K562 (cell line): ENCODE measurements around the gene DNAH17. TPM values are rescaled to one million over a fixed set of nuclear protein-coding genes. Genes with fewer than 3 reads are reported as not detected.

Source experiments
- ATAC-seq: fragments of 200-7000 bp; cut with Tn5 transposase; 3 replicates; pipeline ENCODE4 v1.9.1; 2020; ENCODE audit warnings: moderate library complexity
- BruUV-seq: library from RNA; stranded (reverse); fragments of 400-500 nt; replicated peaks from 2 replicates; lab custom pipeline; 2021; lab: Mats Ljungman, UMichigan
- CTCF ChIA-PET: fragments of 300-600 bp; formaldehyde crosslinking; extraction: SDS; loops from one replicate; lab custom pipeline; 2021; ENCODE audit warnings: low intra/inter-chr PET ratio; lab: Yijun Ruan, JAX
- POLR2A ChIA-PET: fragments of 300-600, 350-650 bp; sonication (Branson Sonifier 250); formaldehyde crosslinking; extraction: SDS; loops from one replicate; lab custom pipeline; 2021; ENCODE audit warnings: antibody characterized with exemption, inconsistent platforms; lab: Yijun Ruan, JAX
- DNase-seq, 4 experiments: peaks; one replicate each; pipeline versions ENCODE4 v3.0.0 to v3.0.0-alpha.2; 2011 to 2018; ENCODE audit warnings: low spot score in 3 of 4, mixed read lengths in 3 of 4; ENCODE audit errors: extremely low read depth in 1 of 4
- FAIRE-seq: peaks from 2 replicates; lab custom pipeline; 2011; peaks lifted over from hg19 to GRCh38; lab: Jason Lieb, UNC
- H2AFZ ChIP-seq: 2 replicates; pipeline ENCODE4 v1.6.0; 2011; ENCODE audit warnings: low read depth, low read length, control low read depth, inconsistent platforms
- H3K27ac ChIP-seq: fragments of 200-600 bp; 3 replicates; pipeline ENCODE4 v1.8.0; 2011; ENCODE audit warnings: low read depth, mild to moderate bottlenecking, control low read depth, inconsistent platforms, low read length, moderate library complexity, mixed read lengths; ENCODE audit errors: extremely low read depth
- H3K27me3 ChIP-seq, 2 experiments: fragments of 300-600 bp in 1 of 2; 2 replicates in 1 of 2; 3 replicates in 1 of 2; pipeline versions ENCODE4 v1.6.0 to v1.8.0; 2011; ENCODE audit warnings: inconsistent platforms in 2 of 2, low read length in 2 of 2, mild to moderate bottlenecking in 1 of 2, mixed read lengths in 1 of 2, moderate library complexity in 1 of 2; ENCODE audit not compliant: control insufficient read depth in 2 of 2, insufficient read depth in 2 of 2
- H3K36me3 ChIP-seq: fragments of 300-600 bp; 3 replicates; pipeline ENCODE4 v1.8.0; 2011; ENCODE audit warnings: mild to moderate bottlenecking, low read length, inconsistent platforms; ENCODE audit not compliant: control insufficient read depth, insufficient read depth
- H3K4me1 ChIP-seq, 2 experiments: fragments of 200-600 bp in 1 of 2; replicated peaks in 1 of 2; 2 replicates in 1 of 2; 3 replicates in 1 of 2; pipeline versions ENCODE4 v1.5.1 to v1.8.0; 2011; ENCODE audit warnings: inconsistent platforms in 2 of 2, low read length in 2 of 2, mild to moderate bottlenecking in 1 of 2, mixed read lengths in 1 of 2, moderate library complexity in 1 of 2; ENCODE audit not compliant: control insufficient read depth in 2 of 2, insufficient read depth in 2 of 2
- H3K4me2 ChIP-seq: 2 replicates; pipeline ENCODE4 v1.6.1; 2011; ENCODE audit warnings: low read length, control low read depth, inconsistent platforms, mixed read lengths; ENCODE audit not compliant: insufficient read depth
- H3K4me3 ChIP-seq: fragments of 200-600 bp; sonication (generic), shearing (Covaris generic); 2 replicates; pipeline ENCODE4 v1.5.1; 2016; ENCODE audit warnings: control low read depth, inconsistent platforms
- H3K79me2 ChIP-seq: fragments of 200-600 bp; 3 replicates; pipeline ENCODE4 v1.8.0; 2011; ENCODE audit warnings: low read length, inconsistent platforms; ENCODE audit not compliant: control insufficient read depth, insufficient read depth
- H3K9ac ChIP-seq, 2 experiments: 2 replicates each; pipeline versions ENCODE4 v1.6.0 to v1.6.1; 2011; ENCODE audit warnings: low read depth in 2 of 2, low read length in 2 of 2, control low read depth in 1 of 2, inconsistent platforms in 1 of 2, mild to moderate bottlenecking in 1 of 2, mixed read lengths in 1 of 2; ENCODE audit not compliant: insufficient read depth in 1 of 2
- H3K9me1 ChIP-seq: one replicate; pipeline ENCODE4 v1.6.0; 2011; ENCODE audit warnings: inconsistent platforms, mild to moderate bottlenecking, low read length, moderate library complexity; ENCODE audit not compliant: control insufficient read depth, insufficient read depth
- H3K9me3 ChIP-seq: replicated peaks from 2 replicates; pipeline ENCODE4 v1.5.1; 2011; ENCODE audit warnings: low read depth, low read length, inconsistent platforms; ENCODE audit not compliant: control insufficient read depth, insufficient read depth
- H4K20me1 ChIP-seq: replicated peaks from 2 replicates; pipeline ENCODE4 v1.6.1; 2011; ENCODE audit warnings: low read length, inconsistent platforms, mixed read lengths; ENCODE audit not compliant: control insufficient read depth, insufficient read depth
- FOXM1 ChIP-seq, 2 experiments: fragments of 450-650 bp in 1 of 2; sonication (generic) in 1 of 2; formaldehyde crosslinking in 1 of 2; IDR thresholded peaks; 2 replicates each; pipeline versions ENCODE4 v1.6.1 to v1.9.0; 2017 to 2022; ENCODE audit warnings: low read depth in 2 of 2, mild to moderate bottlenecking in 2 of 2, missing genetic modification reagents in 1 of 2, moderate library complexity in 1 of 2
- ILK ChIP-seq: fragments of 450-650 bp; IDR thresholded peaks from 2 replicates; pipeline ENCODE4 v1.6.1; 2016; ENCODE audit warnings: missing genetic modification characterization, low read depth, mild to moderate bottlenecking, missing compliant biosample characterization, moderate library complexity, borderline replicate concordance
- PPARD ChIP-seq: fragments of 250-450 bp; sonication (Bioruptor Pico); IDR thresholded peaks from 2 replicates; pipeline ENCODE4 v1.8.0; 2022; ENCODE audit warnings: inconsistent platforms, mild to moderate bottlenecking, moderate library complexity
- STAT6 ChIP-seq: sonication (generic); formaldehyde crosslinking; IDR thresholded peaks from 2 replicates; pipeline ENCODE4 v1.8.1; 2023; ENCODE audit warnings: mild to moderate bottlenecking, missing genetic modification reagents
- U2AF1 ChIP-seq: fragments of 200-400 bp; formaldehyde crosslinking; optimal IDR thresholded peaks from 2 replicates; pipeline ENCODE3; 2017; ENCODE audit warnings: mild to moderate bottlenecking, low read depth, low read length, moderate library complexity
- WGBS: fragments of 100-300 bp; shearing (Covaris generic); methylation state at CpG from one replicate; pipeline ENCODE4 v1.1.6; 2016; ENCODE audit warnings: low coverage, mixed read lengths; ENCODE audit not compliant: insufficient coverage; ENCODE audit errors: missing lambda C conversion rate; 5-methylcytosine and 5-hydroxymethylcytosine counted together
- in situ Hi-C: fragments of 300-500 bp; cut with MboI; formaldehyde crosslinking; loops from 4 replicates; pipeline ENCODE4 v1.15.0; 2018; ENCODE audit warnings: inconsistent platforms, mixed read lengths
- intact Hi-C: fragments of 100-400 bp; cut with micrococcal nuclease; formaldehyde crosslinking; loops from 2 replicates; pipeline ENCODE4 v1.14.2; 2022
- polyA plus RNA-seq, 8 experiments: library from polyadenylated mRNA; depleted of rRNA in 4 of 8; stranded (reverse) in 5 of 8; unstranded in 3 of 8; fragments of >200 nt; fragmentation: Nextera tagmentation in 2 of 8; fragmentation: Illumina TruSeq in 1 of 8; extraction: Ambion mirVana in 2 of 8; extraction: Trizol in 1 of 8; gene quantifications; 2 replicates each; pipeline versions ENCODE4 v1.2.1 to v1.2.3, GENCODE V29; 2011 to 2014; ENCODE audit warnings: inconsistent platforms in 1 of 8, missing spikeins in 1 of 8
- total RNA-seq, 7 experiments: library from RNA; depleted of rRNA in 6 of 7; stranded (reverse); fragments of >200 nt in 6 of 7; fragmentation: Illumina TruSeq in 2 of 7; extraction: Trizol in 2 of 7; gene quantifications; 2 replicates each; pipeline versions ENCODE4 v1.2.1 to v1.2.3, GENCODE V29; 2011 to 2021; ENCODE audit warnings: low replicate concordance in 1 of 7
- TF ChIP-seq, protein P1 (sequence below): fragments of 450-650 bp; IDR thresholded peaks from 2 replicates; pipeline ENCODE4 v1.6.1; 2014; ENCODE audit warnings: low read depth, mild to moderate bottlenecking, moderate library complexity, borderline replicate concordance
- TF ChIP-seq, protein P2 (sequence below): fragments of 450-650 bp; IDR thresholded peaks from 2 replicates; pipeline ENCODE4 v1.6.1; 2017; ENCODE audit warnings: mild to moderate bottlenecking, moderate library complexity

Gene DNAH17
- total and polyA plus RNA-seq, 9 of the 15 experiments (the other 6 are each of a cell fraction or from before 2014, with no cell fraction given): under 0.01 to 0.06 (median 0.03) TPM; not detected in 5

- Histone ChIP-seq H3K36me3 (peaks cover 90% of the 10 kb centered on the region; the same call in 2 of the 3 replicates), H3K9ac (no peak overlapping the region), H3K9me3 (no peaks in the 10 kb centered on the region), H3K4me2 (no peak overlapping the region), H2AFZ (no peak overlapping the region), H3K4me3 (no peak overlapping the region), H3K4me1 (peaks cover 0 to 4% of the 10 kb centered on the region in 2 experiments; a peak in 1 of 5 replicates), H3K27ac (no peak overlapping the region), H3K79me2 (peaks cover 5% of the 10 kb centered on the region; the same call in 1 of the 3 replicates), H4K20me1 (no peaks in the 10 kb centered on the region), H3K27me3 (no peaks in the 10 kb centered on the region), H3K9me1 (no peaks in the 10 kb centered on the region)
- WGBS: 85% methylated on average over 3 of the region's 3 CpGs
- TF ChIP-seq PPARD (CRISPR knock-in tag): no peak
- no peak for TF ChIP-seq ILK
- TF ChIP-seq, protein P1, sequence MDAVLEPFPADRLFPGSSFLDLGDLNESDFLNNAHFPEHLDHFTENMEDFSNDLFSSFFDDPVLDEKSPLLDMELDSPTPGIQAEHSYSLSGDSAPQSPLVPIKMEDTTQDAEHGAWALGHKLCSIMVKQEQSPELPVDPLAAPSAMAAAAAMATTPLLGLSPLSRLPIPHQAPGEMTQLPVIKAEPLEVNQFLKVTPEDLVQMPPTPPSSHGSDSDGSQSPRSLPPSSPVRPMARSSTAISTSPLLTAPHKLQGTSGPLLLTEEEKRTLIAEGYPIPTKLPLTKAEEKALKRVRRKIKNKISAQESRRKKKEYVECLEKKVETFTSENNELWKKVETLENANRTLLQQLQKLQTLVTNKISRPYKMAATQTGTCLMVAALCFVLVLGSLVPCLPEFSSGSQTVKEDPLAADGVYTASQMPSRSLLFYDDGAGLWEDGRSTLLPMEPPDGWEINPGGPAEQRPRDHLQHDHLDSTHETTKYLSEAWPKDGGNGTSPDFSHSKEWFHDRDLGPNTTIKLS: no peak
- TF ChIP-seq STAT6 (CRISPR knock-in tag): no peak
- TF ChIP-seq FOXM1 (IDR thresholded peaks at IDR 0.05; ENCODE audit: low read depth): no peak
- TF ChIP-seq FOXM1 (CRISPR knock-in tag; IDR thresholded peaks at IDR 0.05; ENCODE audit: low read depth): no peak
- TF ChIP-seq, protein P2, sequence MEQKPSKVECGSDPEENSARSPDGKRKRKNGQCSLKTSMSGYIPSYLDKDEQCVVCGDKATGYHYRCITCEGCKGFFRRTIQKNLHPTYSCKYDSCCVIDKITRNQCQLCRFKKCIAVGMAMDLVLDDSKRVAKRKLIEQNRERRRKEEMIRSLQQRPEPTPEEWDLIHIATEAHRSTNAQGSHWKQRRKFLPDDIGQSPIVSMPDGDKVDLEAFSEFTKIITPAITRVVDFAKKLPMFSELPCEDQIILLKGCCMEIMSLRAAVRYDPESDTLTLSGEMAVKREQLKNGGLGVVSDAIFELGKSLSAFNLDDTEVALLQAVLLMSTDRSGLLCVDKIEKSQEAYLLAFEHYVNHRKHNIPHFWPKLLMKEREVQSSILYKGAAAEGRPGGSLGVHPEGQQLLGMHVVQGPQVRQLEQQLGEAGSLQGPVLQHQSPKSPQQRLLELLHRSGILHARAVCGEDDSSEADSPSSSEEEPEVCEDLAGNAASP: no peak
- no peak for TF ChIP-seq U2AF1
- ChIA-PET CTCF (no interaction called here), POLR2A (interaction anchor here (0.5 to 0.6 kb wide), 2 partner anchors 50 to 255 kb away, joined by 3 to 5 read pairs; no protein-coding TSS in a partner anchor)
- FAIRE-seq: no peak
- intact Hi-C loops (no loop called here), in situ Hi-C loops (no loop called here)
- no peak for DNase-seq
- ATAC-seq: no peak
- no TSS peak for BruUV-seq
Observed at GRCh38 chr17:78398390-78398789, 178.8 kb downstream of the DNAH17 start.
